HL-60 (cell line): ENCODE results near the gene NR4A3.

Experiments
- CTCF ChIP-seq: IDR thresholded peaks from one replicate; pipeline ENCODE4 v1.5.1; 2011; ENCODE audit warnings: low read length, control low read depth, inconsistent platforms; ENCODE audit not compliant: insufficient read depth
- POLR2AphosphoS5 ChIP-seq: IDR thresholded peaks from 2 replicates; pipeline ENCODE4 v1.6.1; 2012; ENCODE audit warnings: low read depth

DNA sequence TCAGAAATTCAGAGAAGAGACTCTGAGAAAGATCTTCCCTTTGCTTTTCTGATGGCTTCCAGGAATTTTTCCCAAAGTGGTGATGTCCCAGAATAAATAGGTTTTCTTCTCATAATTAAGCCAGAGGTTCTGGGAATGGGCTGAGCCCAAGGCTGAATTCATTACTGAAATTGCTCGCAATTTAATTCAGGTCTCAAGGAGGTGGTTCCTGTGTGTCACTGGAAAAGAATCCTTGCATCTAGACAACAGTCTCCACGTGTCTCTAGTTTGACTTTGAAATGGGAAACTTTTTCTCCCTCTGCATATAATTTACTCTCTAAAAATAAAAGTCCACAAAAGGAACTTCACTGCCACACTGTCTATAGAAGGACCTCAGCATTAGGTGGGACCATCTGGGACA is 57.0 kb downstream of the NR4A3 start:
- TF ChIP-seq CTCF (no peak), POLR2AphosphoS5 (no peak)
